Measurements from ENCODE around the gene SRGAP1. TPM values are rescaled to one million over a fixed set of nuclear protein-coding genes. Genes with fewer than 3 reads are reported as not detected.
"Not testable (repeated sequence)": the region's sequence is repeated elsewhere in the genome, so short reads cannot be mapped to it uniquely, and the experiment has no call there.

The SRGAP1 gene
- polyA plus RNA-seq, 5 donors: 7.7 to 11.0 (median 9.1) TPM

- no peak for DNase-seq
Observed at GRCh38 chr12:64004641-64005040, 160.1 kb downstream of the SRGAP1 start.

- DNase-seq: no peak
Observed at GRCh38 chr12:64006211-64006825, 161.8 kb downstream of the SRGAP1 start.

GRCh38 chr12:64007853-64008252 is 163.4 kb downstream of the SRGAP1 start:
- DNase-seq: no peak

- DNase-seq: no peak
Observed at GRCh38 chr12:64008596-64008995, 164.1 kb downstream of the SRGAP1 start.

- no peak for DNase-seq
Observed at GRCh38 chr12:64009321-64010068, 165.0 kb downstream of the SRGAP1 start.

GRCh38 chr12:64010069-64010686 is 165.7 kb downstream of the SRGAP1 start:
- no peak for DNase-seq

- no peak for DNase-seq
Observed at GRCh38 chr12:64016521-64016920, 172.0 kb downstream of the SRGAP1 start.

- DNase-seq: not testable (repeated sequence)
Observed at GRCh38 chr12:64018116-64018515, 173.6 kb downstream of the SRGAP1 start.

- DNase-seq: no peak
Observed at GRCh38 chr12:64018524-64018923, 174.0 kb downstream of the SRGAP1 start.

- DNase-seq: no peak
Observed at GRCh38 chr12:64019101-64019500, 174.6 kb downstream of the SRGAP1 start.

GRCh38 chr12:64019654-64020053 is 175.2 kb downstream of the SRGAP1 start:
- DNase-seq: no peak

- no peak for DNase-seq
Observed at GRCh38 chr12:64025174-64025958, 180.9 kb downstream of the SRGAP1 start.

GRCh38 chr12:64027311-64027710 is 182.8 kb downstream of the SRGAP1 start:
- DNase-seq: no peak

GRCh38 chr12:64028541-64028940 is 184.0 kb downstream of the SRGAP1 start:
- no peak for DNase-seq

- DNase-seq: no peak
Observed at GRCh38 chr12:64029013-64029857, 184.7 kb downstream of the SRGAP1 start.

GRCh38 chr12:64030155-64030554 is 185.7 kb downstream of the SRGAP1 start:
- no peak for DNase-seq

GRCh38 chr12:64034056-64034455 is 189.6 kb downstream of the SRGAP1 start:
- DNase-seq: not testable (repeated sequence)

GRCh38 chr12:64034901-64035576 is 190.5 kb downstream of the SRGAP1 start:
- no peak for DNase-seq

- no peak for DNase-seq
Observed at GRCh38 chr12:64036414-64036813, 191.9 kb downstream of the SRGAP1 start.

- peak in 1 of 2 donors; percentile 7 for DNase-seq
Observed at GRCh38 chr12:64039281-64039871, 194.9 kb downstream of the SRGAP1 start.

Measured in right lung (tissue), 5 donors.